Upper lobe of left lung (tissue), 4 donors: ENCODE results near the gene DHRS4.
"Not testable (repeated sequence)": the region's sequence is repeated elsewhere in the genome, so short reads cannot be mapped to it uniquely, and the experiment has no call there.

Experiments
- POLR2A ChIP-seq, 4 donors: fragments of 450-650 bp; IDR thresholded peaks; one replicate each; pipeline ENCODE4 v1.5.1; 2016 to 2017; ENCODE audit warnings: antibody characterized with exemption in 4 of 4, mild to moderate bottlenecking in 2 of 4
- POLR2AphosphoS5 ChIP-seq, 2 donors: sonication (generic); formaldehyde crosslinking; IDR thresholded peaks; one replicate each; pipeline ENCODE4 v1.5.1; 2017; ENCODE audit warnings: antibody characterized with exemption in 2 of 2
- TF ChIP-seq, protein P1 (sequence below), 6 experiments: fragments of 450-650 bp in 4 of 6; fragments of 200-600 bp in 2 of 6; sonication (generic) in 2 of 6; IDR thresholded peaks; one replicate each; pipeline ENCODE4 v1.5.1; 2016 to 2019; ENCODE audit warnings: antibody characterized with exemption in 6 of 6

GRCh38 chr14:23981951-23982813 lies 28.6 kb downstream of the DHRS4 start:
- TF ChIP-seq, protein P1, sequence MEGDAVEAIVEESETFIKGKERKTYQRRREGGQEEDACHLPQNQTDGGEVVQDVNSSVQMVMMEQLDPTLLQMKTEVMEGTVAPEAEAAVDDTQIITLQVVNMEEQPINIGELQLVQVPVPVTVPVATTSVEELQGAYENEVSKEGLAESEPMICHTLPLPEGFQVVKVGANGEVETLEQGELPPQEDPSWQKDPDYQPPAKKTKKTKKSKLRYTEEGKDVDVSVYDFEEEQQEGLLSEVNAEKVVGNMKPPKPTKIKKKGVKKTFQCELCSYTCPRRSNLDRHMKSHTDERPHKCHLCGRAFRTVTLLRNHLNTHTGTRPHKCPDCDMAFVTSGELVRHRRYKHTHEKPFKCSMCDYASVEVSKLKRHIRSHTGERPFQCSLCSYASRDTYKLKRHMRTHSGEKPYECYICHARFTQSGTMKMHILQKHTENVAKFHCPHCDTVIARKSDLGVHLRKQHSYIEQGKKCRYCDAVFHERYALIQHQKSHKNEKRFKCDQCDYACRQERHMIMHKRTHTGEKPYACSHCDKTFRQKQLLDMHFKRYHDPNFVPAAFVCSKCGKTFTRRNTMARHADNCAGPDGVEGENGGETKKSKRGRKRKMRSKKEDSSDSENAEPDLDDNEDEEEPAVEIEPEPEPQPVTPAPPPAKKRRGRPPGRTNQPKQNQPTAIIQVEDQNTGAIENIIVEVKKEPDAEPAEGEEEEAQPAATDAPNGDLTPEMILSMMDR (IDR thresholded peaks at IDR 0.05), result not testable (repeated sequence)
- TF ChIP-seq POLR2A, POLR2AphosphoS5 (IDR thresholded peaks at IDR 0.05): not testable (repeated sequence)
